Natural killer cell (primary cell): ENCODE data around the gene CATSPERD. TPM values are rescaled to one million over a fixed set of nuclear protein-coding genes. Genes with fewer than 3 reads are reported as not detected.

Experiments used
- ATAC-seq, 3 donors: fragments of 150-1000 bp in 2 of 3; fragments of 200-7000 bp in 1 of 3; cut with Tn5 transposase; 1 replicate in 1 of 3; 2 replicates in 2 of 3; pipeline ENCODE4 v1.10.0; 2021; ENCODE audit warnings: mild to moderate bottlenecking in 2 of 3, moderate library complexity in 2 of 3
- DNase-seq, 2 donors: peaks; one replicate each; pipeline versions ENCODE4 v3.0.0 to v3.0.0-alpha.2; 2013 to 2021; ENCODE audit warnings: mixed read lengths in 1 of 2
- H3K27ac ChIP-seq: one replicate; pipeline ENCODE4 v1.5.1; 2013; ENCODE audit warnings: mild to moderate bottlenecking, low read length
- H3K27me3 ChIP-seq: one replicate; pipeline ENCODE4 v1.6.1; 2013; ENCODE audit warnings: low read length; ENCODE audit not compliant: control insufficient read depth, insufficient read depth
- H3K36me3 ChIP-seq: one replicate; pipeline ENCODE4 v1.6.1; 2013; ENCODE audit warnings: low read length; ENCODE audit not compliant: control insufficient read depth, insufficient read depth
- H3K4me1 ChIP-seq: one replicate; pipeline ENCODE4 v1.6.1; 2013; ENCODE audit warnings: low read length; ENCODE audit not compliant: control insufficient read depth, insufficient read depth
- H3K4me3 ChIP-seq: one replicate; pipeline ENCODE4 v1.5.1; 2013; ENCODE audit warnings: low read length
- H3K9me3 ChIP-seq: one replicate; pipeline ENCODE4 v1.6.1; 2013; ENCODE audit warnings: low read length; ENCODE audit not compliant: control insufficient read depth, insufficient read depth
- H3K27ac Mint-ChIP-seq, 2 donors: one replicate each; pipeline ENCODE4 v1.8.0; 2022; ENCODE audit warnings: mild to moderate bottlenecking in 2 of 2, mixed read lengths in 2 of 2, moderate library complexity in 1 of 2
- H3K27me3 Mint-ChIP-seq, 2 donors: one replicate each; pipeline ENCODE4 v1.8.0; 2022; ENCODE audit warnings: low read depth in 2 of 2, mixed read lengths in 2 of 2
- H3K36me3 Mint-ChIP-seq: one replicate; pipeline ENCODE4 v1.8.0; 2022; ENCODE audit warnings: mixed read lengths
- H3K4me1 Mint-ChIP-seq, 2 donors: one replicate each; pipeline ENCODE4 v1.8.0; 2022; ENCODE audit warnings: mixed read lengths in 2 of 2
- H3K4me3 Mint-ChIP-seq: one replicate; pipeline ENCODE4 v1.8.0; 2022; ENCODE audit warnings: mild to moderate bottlenecking, moderate library complexity, mixed read lengths
- H3K9me3 Mint-ChIP-seq, 2 donors: one replicate each; pipeline ENCODE4 v1.8.0; 2022; ENCODE audit warnings: mixed read lengths in 2 of 2
- WGBS: methylation state at CpG from one replicate; pipeline ENCODE4 v1.1.7; 2013; ENCODE audit warnings: missing lambda C conversion rate; ENCODE audit not compliant: insufficient coverage; 5-methylcytosine and 5-hydroxymethylcytosine counted together
- intact Hi-C: fragments of 100-400 bp; cut with micrococcal nuclease; formaldehyde crosslinking; loops from one replicate; pipeline ENCODE4 v1.14.2; 2022
- total RNA-seq, 4 donors: library from RNA; stranded (reverse); fragments of 120-200 nt in 1 of 4; gene quantifications; one replicate each; pipeline versions ENCODE4 v1.2.3 to v1.2.4, GENCODE V29; 2013 to 2022
- TF ChIP-seq, protein P1 (sequence below): fragments of 200-600 bp; IDR thresholded peaks from one replicate; pipeline ENCODE4 v1.8.0; 2022; ENCODE audit warnings: antibody characterized with exemption

The CATSPERD gene
- total RNA-seq, 3 donors from 2014 or later (not counting 1 experiment from before 2014, with no cell fraction given): not detected

DNA sequence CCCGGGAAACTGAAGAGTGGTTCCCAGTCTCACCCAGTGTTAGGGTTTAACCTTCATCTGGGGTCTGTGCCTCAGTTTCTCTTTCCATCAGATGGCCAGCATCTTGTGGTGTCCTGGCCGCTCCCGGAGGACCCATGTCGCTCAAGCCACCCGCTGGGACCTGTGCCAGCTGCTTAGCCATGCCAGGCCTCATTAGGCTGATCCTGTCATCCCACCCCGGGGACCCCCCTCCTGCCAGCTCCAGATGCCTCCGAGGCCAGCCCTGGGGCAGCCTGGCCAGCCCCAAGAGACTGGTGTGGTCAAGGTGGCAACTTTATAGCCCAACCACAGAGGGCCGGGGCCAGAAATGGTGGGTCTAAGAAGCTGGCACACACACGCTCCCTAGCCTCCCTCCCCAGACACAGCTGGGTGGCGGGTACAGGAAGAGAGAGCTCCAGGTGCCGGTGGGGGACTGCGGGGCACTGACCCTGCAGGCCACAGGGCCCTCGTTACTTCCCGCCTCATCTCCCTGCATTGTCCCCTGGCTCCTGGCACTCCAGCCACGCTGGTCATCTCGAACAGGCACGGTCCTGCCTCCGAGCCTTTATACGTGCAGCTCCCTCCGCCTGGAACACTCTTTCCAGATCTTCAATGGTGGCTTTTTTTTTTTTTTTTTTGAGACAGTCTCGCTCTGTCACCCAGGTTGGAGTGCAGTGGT, 87.8 kb downstream of the CATSPERD start:
- Mint-ChIP-seq H3K36me3 (no peaks in the 10 kb centered on the region), H3K27ac (no peak overlapping the region), H3K4me1 (peaks cover 11 to 14% of the 10 kb centered on the region in 2 donors), H3K9me3 (no peaks in the 10 kb centered on the region), H3K27me3 (peaks cover 7 to 28% of the 10 kb centered on the region in 2 donors), H3K4me3 (no peak overlapping the region)
- H3K36me3 ChIP-seq: no peaks in the 10 kb centered on the region
- H3K9me3 ChIP-seq: no peaks in the 10 kb centered on the region
- intact Hi-C loops: no loop called here
- TF ChIP-seq, protein P1, sequence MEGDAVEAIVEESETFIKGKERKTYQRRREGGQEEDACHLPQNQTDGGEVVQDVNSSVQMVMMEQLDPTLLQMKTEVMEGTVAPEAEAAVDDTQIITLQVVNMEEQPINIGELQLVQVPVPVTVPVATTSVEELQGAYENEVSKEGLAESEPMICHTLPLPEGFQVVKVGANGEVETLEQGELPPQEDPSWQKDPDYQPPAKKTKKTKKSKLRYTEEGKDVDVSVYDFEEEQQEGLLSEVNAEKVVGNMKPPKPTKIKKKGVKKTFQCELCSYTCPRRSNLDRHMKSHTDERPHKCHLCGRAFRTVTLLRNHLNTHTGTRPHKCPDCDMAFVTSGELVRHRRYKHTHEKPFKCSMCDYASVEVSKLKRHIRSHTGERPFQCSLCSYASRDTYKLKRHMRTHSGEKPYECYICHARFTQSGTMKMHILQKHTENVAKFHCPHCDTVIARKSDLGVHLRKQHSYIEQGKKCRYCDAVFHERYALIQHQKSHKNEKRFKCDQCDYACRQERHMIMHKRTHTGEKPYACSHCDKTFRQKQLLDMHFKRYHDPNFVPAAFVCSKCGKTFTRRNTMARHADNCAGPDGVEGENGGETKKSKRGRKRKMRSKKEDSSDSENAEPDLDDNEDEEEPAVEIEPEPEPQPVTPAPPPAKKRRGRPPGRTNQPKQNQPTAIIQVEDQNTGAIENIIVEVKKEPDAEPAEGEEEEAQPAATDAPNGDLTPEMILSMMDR: no peak
- H3K4me3 ChIP-seq: no peak overlapping the region
- peaks cover 21% of the 10 kb centered on the region for H3K4me1 ChIP-seq
- H3K27me3 ChIP-seq: peaks cover 14% of the 10 kb centered on the region
- 74% methylated on average over 20 of the region's 21 CpGs for WGBS
- ATAC-seq (no peak), DNase-seq (no peak)
- no peak overlapping the region for H3K27ac ChIP-seq

DNA sequence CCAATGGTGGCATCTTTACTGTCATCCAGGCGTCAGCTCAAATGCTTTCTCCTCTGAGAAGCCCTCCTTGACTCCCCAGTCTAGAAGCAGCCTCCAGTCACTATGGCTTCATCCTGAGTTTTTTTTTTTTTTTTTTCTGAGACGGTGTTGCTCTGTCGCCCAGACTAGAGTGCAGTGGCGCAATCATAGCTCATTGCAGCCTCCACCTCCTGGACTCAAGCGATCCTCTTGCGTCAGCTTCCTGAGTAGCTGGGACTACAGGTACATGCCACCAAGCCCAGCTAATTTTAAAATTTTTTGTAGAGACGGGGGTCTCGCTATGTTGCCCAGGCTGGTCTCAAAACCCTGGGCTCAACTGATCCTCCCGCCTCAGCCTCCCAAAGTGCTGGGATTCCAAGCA, 88.6 kb downstream of the CATSPERD start:
- Histone ChIP-seq H3K9me3 (no peaks in the 10 kb centered on the region), H3K4me3 (no peak overlapping the region), H3K4me1 (peaks cover 13% of the 10 kb centered on the region), H3K36me3 (no peaks in the 10 kb centered on the region), H3K27me3 (peaks cover 7% of the 10 kb centered on the region), H3K27ac (no peak overlapping the region)
- intact Hi-C loops: no loop called here
- Mint-ChIP-seq H3K27ac (no peak overlapping the region), H3K36me3 (no peaks in the 10 kb centered on the region), H3K27me3 (peaks cover 7 to 20% of the 10 kb centered on the region in 2 donors), H3K4me1 (peaks cover 4 to 7% of the 10 kb centered on the region in 2 donors), H3K4me3 (no peak overlapping the region), H3K9me3 (no peaks in the 10 kb centered on the region)
- 84% methylated on average over 9 of the region's 9 CpGs for WGBS
- DNase-seq: no peak
- TF ChIP-seq, protein P1: no peak
- no peak for ATAC-seq

DNA sequence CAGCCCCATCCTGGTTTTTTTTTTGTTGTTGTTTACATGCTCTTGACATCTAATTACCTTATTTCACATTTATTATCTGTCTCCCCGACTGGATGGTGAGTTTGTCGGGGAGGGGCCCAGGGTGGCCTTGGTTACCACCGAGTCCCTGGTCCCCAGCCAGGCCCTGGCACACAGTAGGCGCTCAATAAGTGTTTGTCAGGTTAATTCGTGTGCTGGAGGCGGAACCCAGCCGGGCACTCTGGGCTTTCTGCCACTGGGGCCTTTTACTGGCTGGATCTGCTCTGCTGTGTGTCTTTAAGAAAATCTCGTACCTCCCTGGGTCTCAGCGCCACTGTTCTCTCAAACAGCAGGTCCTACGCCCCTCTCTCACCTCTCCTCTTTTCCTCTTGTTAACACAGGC, 89.0 kb downstream of the CATSPERD start:
- TF ChIP-seq, protein P1: no peak
- H3K4me1 Mint-ChIP-seq: peaks cover 0 to 3% of the 10 kb centered on the region in 2 donors
- Histone ChIP-seq H3K36me3 (no peaks in the 10 kb centered on the region), H3K27ac (no peak overlapping the region), H3K4me3 (no peak overlapping the region), H3K27me3 (peaks cover 3% of the 10 kb centered on the region), H3K9me3 (no peaks in the 10 kb centered on the region), H3K4me1 (peaks cover 9% of the 10 kb centered on the region)
- no peak overlapping the region for H3K4me3 Mint-ChIP-seq
- no peak overlapping the region for H3K27ac Mint-ChIP-seq
- H3K27me3 Mint-ChIP-seq: peaks cover 7 to 16% of the 10 kb centered on the region in 2 donors
- 81% methylated on average over 10 of the region's 10 CpGs for WGBS
- intact Hi-C loops: no loop called here
- no peak for ATAC-seq
- no peak for DNase-seq
- H3K9me3 Mint-ChIP-seq: no peaks in the 10 kb centered on the region
- H3K36me3 Mint-ChIP-seq: no peaks in the 10 kb centered on the region

- H3K36me3 ChIP-seq: no peaks in the 10 kb centered on the region
- TF ChIP-seq, protein P1: no peak
- H3K9me3 ChIP-seq: no peaks in the 10 kb centered on the region
- Mint-ChIP-seq H3K9me3 (no peaks in the 10 kb centered on the region), H3K4me1 (no peaks in the 10 kb centered on the region), H3K36me3 (no peaks in the 10 kb centered on the region), H3K27me3 (peaks cover 7 to 12% of the 10 kb centered on the region in 2 donors), H3K27ac (no peak overlapping the region), H3K4me3 (no peak overlapping the region)
- H3K27ac ChIP-seq: no peak overlapping the region
- WGBS: 93% methylated on average over 4 of the region's 4 CpGs
- DNase-seq (no peak), ATAC-seq (no peak)
- intact Hi-C loops: no loop called here
- no peaks in the 10 kb centered on the region for H3K27me3 ChIP-seq
- no peaks in the 10 kb centered on the region for H3K4me1 ChIP-seq
- no peak overlapping the region for H3K4me3 ChIP-seq
Measured at GRCh38 chr19:5811117-5811516, 90.7 kb downstream of the CATSPERD start.
